ENCODE results near the gene SNED1.

Gene SNED1

GRCh38 chr2:241110607-241111439 is 112.4 kb downstream of the SNED1 start:
- no peak for DNase-seq

GRCh38 chr2:241111440-241111805 is 113.0 kb downstream of the SNED1 start:
- no peak for DNase-seq

- DNase-seq, result no peak
Measured at GRCh38 chr2:241112046-241112445, 113.6 kb downstream of the SNED1 start.

- no peak for DNase-seq
Measured at GRCh38 chr2:241112592-241112991, 114.2 kb downstream of the SNED1 start.

GRCh38 chr2:241114836-241115235 is 116.4 kb downstream of the SNED1 start:
- DNase-seq, result no peak

GRCh38 chr2:241115361-241115760 is 116.9 kb downstream of the SNED1 start:
- no peak for DNase-seq

- DNase-seq, result no peak
Measured at GRCh38 chr2:241116606-241117560, 118.5 kb downstream of the SNED1 start.

GRCh38 chr2:241118737-241119505 is 120.5 kb downstream of the SNED1 start:
- DNase-seq, result no peak

- no peak for DNase-seq
Measured at GRCh38 chr2:241120440-241120839, 122.0 kb downstream of the SNED1 start.

- no peak for DNase-seq
Measured at GRCh38 chr2:241121008-241121407, 122.6 kb downstream of the SNED1 start.

GRCh38 chr2:241122376-241123002 is 124.1 kb downstream of the SNED1 start:
- no peak for DNase-seq

- peak; percentile 53 for DNase-seq
Measured at GRCh38 chr2:241123816-241124536, 125.6 kb downstream of the SNED1 start.

GRCh38 chr2:241125626-241126025 is 127.2 kb downstream of the SNED1 start:
- DNase-seq, result no peak

- no peak for DNase-seq
Measured at GRCh38 chr2:241126201-241126611, 127.8 kb downstream of the SNED1 start.

- no peak for DNase-seq
Measured at GRCh38 chr2:241126771-241127202, 128.4 kb downstream of the SNED1 start.

GRCh38 chr2:241128266-241128665 is 129.8 kb downstream of the SNED1 start:
- no peak for DNase-seq

- DNase-seq, result no peak
Measured at GRCh38 chr2:241129086-241129871, 130.9 kb downstream of the SNED1 start.

GRCh38 chr2:241130316-241130715 is 131.9 kb downstream of the SNED1 start:
- DNase-seq, result no peak

GRCh38 chr2:241131531-241131930 is 133.1 kb downstream of the SNED1 start:
- no peak for DNase-seq

- no peak for DNase-seq
Measured at GRCh38 chr2:241132538-241133435, 134.4 kb downstream of the SNED1 start.
